SK-N-SH (cell line): ENCODE measurements around the gene TACC2. TPM values are rescaled to one million over a fixed set of nuclear protein-coding genes. Genes with fewer than 3 reads are reported as not detected.

Experiments used
- CTCF ChIA-PET: fragments of 300-600, 350-600 bp; formaldehyde crosslinking; extraction: SDS; loops from one replicate; lab custom pipeline; 2021; lab: Yijun Ruan, JAX
- POLR2A ChIA-PET: fragments of 350-600 bp; sonication (Branson Sonifier 250); formaldehyde crosslinking; extraction: SDS; loops from one replicate; lab custom pipeline; 2020; ENCODE audit warnings: antibody characterized with exemption, inconsistent platforms; lab: Yijun Ruan, JAX
- DNase-seq: peaks from one replicate; pipeline ENCODE4 v3.0.0; 2012
- H2AFZ ChIP-seq: fragments of 200-600 bp; sonication (generic); 2 replicates; pipeline ENCODE4 v1.8.1; 2016; ENCODE audit warnings: antibody characterized with exemption, mild to moderate bottlenecking, low read depth
- H3F3A ChIP-seq: fragments of 200-600 bp; sonication (generic); replicated peaks from 2 replicates; pipeline ENCODE3; 2016; ENCODE audit warnings: antibody characterized with exemption, mild to moderate bottlenecking; ENCODE audit not compliant: insufficient read depth
- H3K27ac ChIP-seq, 2 experiments: fragments of 200-500 bp in 1 of 2; fragments of 200-600 bp in 1 of 2; sonication (Bioruptor generic) in 1 of 2; sonication (generic), shearing (Covaris generic) in 1 of 2; 2 replicates each; pipeline versions ENCODE4 v1.5.1 to v1.6.1; 2014 to 2016; ENCODE audit warnings: low read depth in 2 of 2, inconsistent platforms in 1 of 2, low read length in 1 of 2, mild to moderate bottlenecking in 1 of 2, mixed read lengths in 1 of 2
- H3K27me3 ChIP-seq: fragments of 200-600 bp; sonication (generic), shearing (Covaris generic); 2 replicates; pipeline ENCODE4 v1.6.1; 2016; ENCODE audit warnings: mixed run types; ENCODE audit not compliant: insufficient read depth
- H3K36me3 ChIP-seq, 2 experiments: fragments of 200-500 bp in 1 of 2; fragments of 200-600 bp in 1 of 2; sonication (Bioruptor generic) in 1 of 2; sonication (generic) in 1 of 2; replicated peaks in 1 of 2; 2 replicates each; pipeline versions ENCODE3 to v1.5.1; 2014 to 2016; ENCODE audit warnings: low read length in 1 of 2, mild to moderate bottlenecking in 1 of 2; ENCODE audit not compliant: insufficient read depth in 2 of 2, control insufficient read depth in 1 of 2
- H3K4me1 ChIP-seq, 2 experiments: fragments of 200-500 bp in 1 of 2; fragments of 200-600 bp in 1 of 2; sonication (Bioruptor generic) in 1 of 2; sonication (generic), shearing (Covaris generic) in 1 of 2; 2 replicates each; pipeline versions ENCODE4 v1.5.1 to v1.6.1; 2014 to 2016; ENCODE audit warnings: low read depth in 1 of 2, low read length in 1 of 2, mixed run types in 1 of 2; ENCODE audit not compliant: insufficient read depth in 2 of 2, control insufficient read depth in 1 of 2
- H3K4me2 ChIP-seq: fragments of 200-600 bp; sonication (generic), shearing (Covaris generic); 2 replicates; pipeline ENCODE4 v1.6.1; 2017; ENCODE audit warnings: mixed run types
- H3K4me3 ChIP-seq, 2 experiments: fragments of 200-500 bp in 1 of 2; fragments of 200-600 bp in 1 of 2; sonication (Bioruptor generic) in 1 of 2; sonication (generic), shearing (Covaris generic) in 1 of 2; 2 replicates each; pipeline versions ENCODE4 v1.5.1 to v1.8.1; 2014 to 2016; ENCODE audit warnings: low read depth in 2 of 2, inconsistent platforms in 1 of 2, low read length in 1 of 2, mild to moderate bottlenecking in 1 of 2, mixed read lengths in 1 of 2, moderate library complexity in 1 of 2
- H3K79me2 ChIP-seq: fragments of 200-600 bp; sonication (generic); 2 replicates; pipeline ENCODE4 v1.8.1; 2017; ENCODE audit warnings: mild to moderate bottlenecking; ENCODE audit not compliant: insufficient read depth
- H3K9ac ChIP-seq: fragments of 200-600 bp; sonication (generic); 2 replicates; pipeline ENCODE4 v1.6.1; 2017; ENCODE audit warnings: mixed run types
- H3K9me2 ChIP-seq: fragments of 200-600 bp; sonication (generic); 2 replicates; pipeline ENCODE4 v1.6.1; 2017; ENCODE audit warnings: mixed run types
- H3K9me3 ChIP-seq: fragments of 200-600 bp; sonication (generic); 2 replicates; pipeline ENCODE4 v1.6.1; 2017; ENCODE audit warnings: mixed run types, mild to moderate bottlenecking, moderate library complexity
- H4K20me1 ChIP-seq: fragments of 200-600 bp; sonication (generic); 2 replicates; pipeline ENCODE4 v1.6.1; 2017; ENCODE audit warnings: mild to moderate bottlenecking, mixed run types; ENCODE audit not compliant: insufficient read depth
- CHD2 ChIP-seq: fragments of 150-350 bp; IDR thresholded peaks from 2 replicates; pipeline ENCODE4 v1.6.1; 2018; ENCODE audit warnings: low read length; ENCODE audit not compliant: partially characterized antibody
- CTCF ChIP-seq: fragments of 200-600 bp; sonication (generic); IDR thresholded peaks from 2 replicates; pipeline ENCODE4 v1.6.1; 2017; ENCODE audit warnings: antibody characterized with exemption, mild to moderate bottlenecking, moderate library complexity
- EP300 ChIP-seq, 2 experiments: IDR thresholded peaks; 2 replicates each; pipeline versions ENCODE4 v1.4.0 to v1.6.1; 2012; ENCODE audit warnings: borderline replicate concordance in 1 of 2, low read depth in 1 of 2, low read length in 1 of 2
- EZH2phosphoT487 ChIP-seq: fragments of 200-600 bp; sonication (generic); IDR thresholded peaks from 2 replicates; pipeline ENCODE4 v1.6.1; 2017; ENCODE audit warnings: low read depth, mixed run types, mild to moderate bottlenecking, antibody characterized with exemption, moderate library complexity, borderline replicate concordance
- FOXJ3 ChIP-seq: sonication (generic); formaldehyde crosslinking; IDR thresholded peaks from 2 replicates; pipeline ENCODE4 v1.5.1; 2020; ENCODE audit warnings: mild to moderate bottlenecking, missing genetic modification reagents
- GATA2 ChIP-seq: sonication (generic); formaldehyde crosslinking; IDR thresholded peaks from 2 replicates; pipeline ENCODE4 v1.5.0; 2020; ENCODE audit warnings: mild to moderate bottlenecking, missing genetic modification reagents
- JUND ChIP-seq: IDR thresholded peaks from 2 replicates; pipeline ENCODE4 v1.4.0; 2012
- MEF2A ChIP-seq: IDR thresholded peaks from 2 replicates; pipeline ENCODE4 v1.4.0; 2012; ENCODE audit warnings: low read depth, borderline replicate concordance
- PBX3 ChIP-seq: IDR thresholded peaks from 2 replicates; pipeline ENCODE4; 2012
- REST ChIP-seq: IDR thresholded peaks from 2 replicates; pipeline ENCODE4 v1.6.1; 2012; ENCODE audit warnings: mild to moderate bottlenecking, low read depth, low read length, moderate library complexity
- RXRA ChIP-seq: IDR thresholded peaks from 2 replicates; pipeline ENCODE4 v1.4.0; 2012; ENCODE audit warnings: low read depth, mild to moderate bottlenecking, borderline replicate concordance
- TAF1 ChIP-seq: IDR thresholded peaks from 2 replicates; pipeline ENCODE4 v1.6.1; 2012; ENCODE audit warnings: low read depth, mild to moderate bottlenecking, low read length, moderate library complexity, borderline replicate concordance
- TCF12 ChIP-seq: IDR thresholded peaks from 2 replicates; pipeline ENCODE4 v1.4.0; 2012
- USF2 ChIP-seq: fragments of 150-350 bp; IDR thresholded peaks from 2 replicates; pipeline ENCODE4 v1.6.1; 2017; ENCODE audit warnings: antibody characterized with exemption, low read length, low read depth, borderline replicate concordance
- ZBTB33 ChIP-seq: IDR thresholded peaks from 2 replicates; pipeline ENCODE4 v1.4.0; 2012; ENCODE audit warnings: low read depth, borderline replicate concordance
- WGBS: methylation state at CpG from one replicate; pipeline ENCODE4 v1.1.6; 2017; ENCODE audit warnings: low lambda C conversion rate; 5-methylcytosine and 5-hydroxymethylcytosine counted together
- polyA plus RNA-seq, 3 experiments: library from polyadenylated mRNA; depleted of rRNA; stranded (reverse); fragments of >200 nt; gene quantifications; 2 replicates each; pipeline ENCODE4 v1.2.3, GENCODE V29; 2012

TACC2 gene
- polyA plus RNA-seq, 1 of the 3 experiments (the other 2 are of a cell fraction): 8.8 TPM

DNA sequence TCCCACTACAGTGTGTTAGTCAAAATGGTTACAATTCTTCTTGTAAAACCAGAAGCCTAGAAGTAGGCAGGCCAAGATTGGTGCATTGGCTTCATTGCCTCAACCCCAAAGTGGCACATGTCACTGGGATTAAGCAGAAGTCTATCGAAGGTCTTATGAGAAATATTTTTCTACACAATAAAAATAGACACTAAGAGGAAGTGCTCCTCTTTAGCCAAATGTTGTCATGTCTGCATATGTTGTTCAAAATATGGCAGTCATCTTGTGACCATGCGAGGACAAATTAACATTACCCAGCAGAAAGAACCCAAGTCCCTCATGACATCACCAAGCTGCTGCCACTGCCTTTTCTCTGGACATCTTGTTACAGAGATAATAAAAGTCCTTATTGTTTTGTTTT is 7.6 kb upstream of the TACC2 start (continued):
- no peak for TF ChIP-seq GATA2
- no peak for TF ChIP-seq EP300 (IDR thresholded peaks at IDR 0.05; ENCODE audit: borderline replicate concordance in 1 of 2, low read depth in 1 of 2, low read length in 1 of 2)
- no peak for TF ChIP-seq JUND
- TF ChIP-seq CHD2: no peak
- no peak for TF ChIP-seq TAF1
- TF ChIP-seq CTCF: no peak
- no peak for TF ChIP-seq MEF2A

- POLR2A ChIA-PET: no interaction called here
- no peaks in the 10 kb centered on the region for H3K79me2 ChIP-seq
These were observed 5.1 kb upstream of the TACC2 start for GRCh38 chr10:121983852-121984251.

More at GRCh38 chr10:121983852-121984251, 5.1 kb upstream of the TACC2 start:
- H3K36me3 ChIP-seq: no peaks in the 10 kb centered on the region
- no peak overlapping the region for H2AFZ ChIP-seq
- no peaks in the 10 kb centered on the region for H4K20me1 ChIP-seq
- WGBS: 45% methylated on average over 5 of the region's 5 CpGs
- DNase-seq: no peak
- CTCF ChIA-PET: interaction anchor here (1.2 kb wide), 1 partner anchor 8 kb away, joined by 3 read pairs; no protein-coding TSS in a partner anchor
- no peak overlapping the region for H3K9ac ChIP-seq
- no peaks in the 10 kb centered on the region for H3K27me3 ChIP-seq
- no peaks in the 10 kb centered on the region for H3K4me1 ChIP-seq
- H3K27ac ChIP-seq: no peak overlapping the region
- no peak overlapping the region for H3K4me3 ChIP-seq
- peaks cover 7% of the 10 kb centered on the region; the same call in 1 of the 2 replicates for H3K9me3 ChIP-seq
- TF ChIP-seq TCF12 (no peak), CHD2 (no peak), ZBTB33 (no peak), USF2 (no peak), REST (no peak), PBX3 (no peak), EZH2phosphoT487 (no peak), RXRA (no peak), EP300 (IDR thresholded peaks at IDR 0.05; ENCODE audit: borderline replicate concordance in 1 of 2, low read depth in 1 of 2, low read length in 1 of 2) (no peak), FOXJ3 (CRISPR knock-in tag) (no peak)
- H3F3A ChIP-seq: no peaks in the 10 kb centered on the region
- H3K4me2 ChIP-seq: no peak overlapping the region
- no peaks in the 10 kb centered on the region for H3K9me2 ChIP-seq
